ENCODE results near the gene CDH15.
"Not testable (repeated sequence)": the region's sequence is repeated elsewhere in the genome, so short reads cannot be mapped to it uniquely, and the experiment has no call there.

Gene CDH15

DNA sequence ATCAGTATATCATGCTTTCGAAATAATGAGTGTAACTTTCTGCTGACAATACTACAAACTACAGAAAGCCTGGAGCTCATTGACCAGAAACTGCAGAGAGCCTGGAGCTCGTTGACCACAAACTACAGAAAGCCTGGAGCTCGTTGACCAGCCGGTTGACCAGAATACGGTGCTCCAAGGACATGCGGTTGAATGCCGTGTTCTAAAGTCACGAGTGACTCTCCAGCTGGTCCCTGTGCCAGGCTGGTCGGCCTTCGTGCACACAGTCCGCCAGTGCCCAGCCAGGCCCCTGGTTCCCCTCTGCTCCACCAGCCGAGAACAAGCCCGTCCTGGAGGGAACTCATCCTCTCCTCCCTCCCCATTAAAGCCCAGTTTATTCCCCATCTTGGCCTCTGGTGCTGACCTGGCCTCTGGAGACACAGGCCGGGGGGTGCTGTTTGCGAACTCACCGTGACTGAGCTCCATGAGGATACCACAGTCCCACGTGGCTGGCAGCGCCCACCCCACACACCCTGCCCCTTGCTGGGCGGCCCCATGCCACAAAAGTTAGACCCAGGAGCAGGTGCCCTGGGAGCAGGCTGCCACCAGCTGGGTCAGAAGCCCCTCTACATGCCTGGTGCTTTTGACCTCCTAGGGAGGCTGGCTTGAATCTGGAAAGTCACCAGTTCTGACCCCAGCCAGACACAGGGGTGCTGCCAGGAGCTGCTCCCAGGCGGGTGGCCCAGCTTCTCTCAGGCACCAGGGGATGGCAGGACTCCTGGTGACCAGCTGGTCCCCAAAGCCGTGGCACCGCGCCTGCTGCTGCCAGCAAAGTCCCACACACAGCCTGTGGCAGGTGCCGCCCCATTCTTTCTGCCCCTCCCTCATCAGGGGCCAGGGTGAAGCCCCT lies 15.5 kb upstream of the CDH15 start:
- DNase-seq (ENCODE audit: low read depth), result no peak

DNA sequence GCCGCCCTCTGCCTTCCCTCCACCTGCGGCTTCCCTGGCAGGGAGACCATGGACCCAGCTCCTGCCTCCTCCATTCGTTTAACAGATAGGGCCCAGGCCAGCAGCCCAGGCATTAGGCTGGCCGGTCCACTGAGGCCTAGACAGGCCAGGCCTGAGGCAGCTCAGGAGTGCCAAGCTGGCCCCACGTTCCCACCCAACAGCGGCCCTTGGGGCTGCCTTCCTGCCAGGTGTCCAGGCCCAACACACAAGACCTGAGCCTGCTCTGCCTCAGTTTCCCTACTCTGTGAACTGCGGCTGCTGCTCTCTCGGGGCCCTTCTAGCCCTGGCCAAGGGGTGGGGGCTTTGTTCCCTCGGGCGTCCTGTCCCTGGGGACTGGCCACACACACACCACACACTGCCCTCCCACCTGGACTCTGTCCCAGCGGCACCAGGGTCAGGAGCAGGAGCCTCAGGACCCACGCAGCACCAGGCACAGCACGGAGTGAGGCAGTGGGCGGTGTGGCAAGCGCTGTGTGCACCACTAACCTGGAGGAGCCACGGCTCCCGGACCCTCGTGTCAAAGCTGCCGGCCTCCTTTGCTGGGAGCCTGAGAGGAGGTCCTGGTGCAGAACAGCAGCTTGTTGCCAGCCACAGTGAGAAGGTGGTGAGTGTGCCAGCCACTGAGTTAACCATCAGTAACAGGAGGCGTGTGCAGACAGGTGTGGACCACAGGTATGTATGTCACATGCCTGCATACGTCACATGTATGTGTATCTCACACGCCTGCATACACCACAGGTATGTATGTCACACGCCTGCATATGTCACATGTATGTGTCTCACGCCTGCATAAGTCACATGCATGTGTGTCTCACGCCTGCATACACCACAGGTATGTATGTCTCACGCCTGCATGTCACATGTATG lies 14.6 kb upstream of the CDH15 start:
- no peak for DNase-seq (ENCODE audit: low read depth)

GRCh38 chr16:89157778-89158177 lies 13.8 kb upstream of the CDH15 start:
- DNase-seq (ENCODE audit: low read depth), result no peak

- no peak for DNase-seq (ENCODE audit: low read depth)
Observed at GRCh38 chr16:89159066-89159849, 12.3 kb upstream of the CDH15 start.

- no peak for DNase-seq (ENCODE audit: low read depth)
Observed at GRCh38 chr16:89159850-89160354, 11.6 kb upstream of the CDH15 start.

- DNase-seq (ENCODE audit: low read depth), result no peak
Observed at GRCh38 chr16:89160977-89161701, 10.4 kb upstream of the CDH15 start.

DNA sequence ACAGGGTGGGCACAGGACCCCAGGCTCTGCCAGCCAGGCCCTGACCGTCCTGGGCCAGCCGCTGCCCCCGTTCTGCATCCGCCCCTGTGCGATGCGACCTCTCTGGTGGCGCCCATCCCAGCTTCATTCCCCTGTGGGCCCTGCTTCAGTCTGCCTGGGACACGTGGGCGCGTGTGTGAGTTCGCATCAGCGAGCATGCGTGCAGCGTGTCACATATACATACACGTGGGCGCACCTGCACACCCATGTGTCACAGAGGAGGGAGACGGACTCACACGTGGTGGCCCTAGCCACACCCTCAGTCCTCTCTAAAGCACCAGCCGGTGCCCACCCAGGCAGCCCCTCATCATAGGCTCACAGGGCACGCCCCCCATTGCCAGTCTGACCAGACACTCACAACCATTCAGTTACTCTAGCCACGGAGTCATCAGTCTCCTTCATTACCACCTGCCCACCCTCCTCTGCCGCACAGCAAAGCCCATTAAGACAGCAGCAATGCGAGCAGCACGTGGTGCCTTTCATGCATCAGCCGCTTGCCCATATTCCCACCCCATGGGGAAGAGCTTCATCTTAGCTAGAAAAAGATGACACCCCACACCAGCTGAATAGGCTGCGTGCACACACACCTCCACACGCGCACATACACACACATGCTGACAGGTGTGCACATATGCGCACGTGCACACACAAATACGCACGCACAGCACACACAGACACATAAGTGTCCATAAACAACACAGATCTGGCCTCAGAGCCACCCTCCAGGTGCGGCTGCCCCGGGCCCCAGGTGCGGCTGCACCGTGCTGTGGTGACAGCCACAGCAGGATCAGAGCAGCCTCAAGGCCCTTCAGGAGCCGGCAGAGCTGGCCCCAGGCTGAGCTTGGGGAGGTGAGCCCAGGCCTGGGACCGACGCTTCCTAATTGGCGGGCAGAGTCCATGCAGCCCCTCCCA lies 9.5 kb upstream of the CDH15 start:
- DNase-seq (ENCODE audit: low read depth), result no peak

DNA sequence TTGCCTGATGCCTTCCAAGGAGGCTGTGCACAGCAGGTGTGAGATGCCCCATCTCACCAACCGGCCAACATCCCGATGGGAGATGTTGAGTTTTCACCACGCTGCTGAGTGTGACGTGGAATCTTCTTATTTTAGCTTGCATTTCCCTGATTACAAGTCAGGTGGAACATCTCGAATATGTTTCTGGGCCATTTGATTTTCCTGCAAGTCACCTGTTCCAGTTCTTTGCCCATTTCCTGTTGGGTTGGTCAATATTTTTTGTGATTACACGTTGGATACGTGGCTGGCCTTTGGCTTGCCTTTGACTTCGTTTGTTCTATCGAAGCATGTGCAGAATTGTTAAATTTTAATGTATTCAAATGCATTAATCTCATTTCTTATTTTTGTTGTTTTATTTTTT lies 8.3 kb upstream of the CDH15 start:
- DNase-seq (ENCODE audit: low read depth), result no peak

GRCh38 chr16:89164436-89164835 lies 7.1 kb upstream of the CDH15 start:
- no peak for DNase-seq (ENCODE audit: low read depth)

DNA sequence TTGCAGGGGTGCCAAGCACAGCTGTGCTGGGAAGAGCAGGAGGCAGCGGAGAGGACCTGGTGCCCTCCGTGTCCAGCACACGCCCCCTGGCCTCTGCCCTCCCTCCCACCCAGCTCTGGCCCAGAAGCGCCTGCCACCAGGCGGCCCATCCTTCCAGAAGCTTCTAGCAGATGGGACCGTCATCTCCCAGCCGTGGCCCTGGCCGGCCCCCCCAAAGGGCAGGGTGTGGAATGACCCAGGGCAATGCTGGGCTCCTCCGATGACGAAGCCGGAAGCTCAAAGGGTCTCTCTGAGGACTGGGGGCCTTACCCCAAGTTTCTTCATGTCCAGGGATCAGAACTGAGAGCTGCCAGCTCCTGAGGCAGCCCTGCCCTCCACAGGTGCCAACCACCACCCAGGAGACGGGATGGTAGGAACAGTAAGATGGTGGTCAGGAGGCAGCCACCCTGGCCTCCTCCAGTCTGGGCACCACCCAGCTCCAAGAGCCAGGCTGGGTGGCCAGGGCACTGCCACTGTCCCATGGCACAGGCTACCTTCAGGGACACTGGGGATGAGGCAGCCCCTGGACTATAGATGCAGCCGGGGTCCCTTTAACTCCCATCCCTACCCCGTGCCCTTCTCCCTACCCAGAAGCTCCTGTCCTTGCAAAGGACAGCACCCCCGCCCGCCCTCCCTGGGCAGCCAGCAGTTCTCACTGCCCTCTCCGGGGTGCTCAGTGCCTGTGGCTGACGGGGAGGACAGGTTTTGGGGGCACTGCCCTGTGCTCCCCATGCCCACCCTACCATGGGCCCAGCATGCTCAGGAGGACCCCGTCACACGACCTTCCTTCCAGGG lies 6.5 kb upstream of the CDH15 start:
- no peak for DNase-seq (ENCODE audit: low read depth)

DNA sequence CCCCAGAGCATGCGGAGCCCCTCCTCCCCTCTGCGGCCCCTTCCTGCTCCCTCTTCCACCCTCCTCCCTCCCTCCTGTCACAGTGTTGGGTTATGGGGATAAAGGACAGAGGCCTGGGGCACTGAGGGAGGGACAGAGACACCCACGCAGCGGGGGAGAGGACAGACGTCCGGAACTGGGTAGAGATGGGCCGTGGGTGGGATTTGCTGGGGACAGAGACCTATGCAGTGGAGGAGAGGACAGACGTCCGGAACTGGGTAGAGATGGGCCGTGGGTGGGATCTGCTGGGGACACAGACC lies 5.9 kb upstream of the CDH15 start:
- not testable (repeated sequence) for DNase-seq (ENCODE audit: low read depth)

DNA sequence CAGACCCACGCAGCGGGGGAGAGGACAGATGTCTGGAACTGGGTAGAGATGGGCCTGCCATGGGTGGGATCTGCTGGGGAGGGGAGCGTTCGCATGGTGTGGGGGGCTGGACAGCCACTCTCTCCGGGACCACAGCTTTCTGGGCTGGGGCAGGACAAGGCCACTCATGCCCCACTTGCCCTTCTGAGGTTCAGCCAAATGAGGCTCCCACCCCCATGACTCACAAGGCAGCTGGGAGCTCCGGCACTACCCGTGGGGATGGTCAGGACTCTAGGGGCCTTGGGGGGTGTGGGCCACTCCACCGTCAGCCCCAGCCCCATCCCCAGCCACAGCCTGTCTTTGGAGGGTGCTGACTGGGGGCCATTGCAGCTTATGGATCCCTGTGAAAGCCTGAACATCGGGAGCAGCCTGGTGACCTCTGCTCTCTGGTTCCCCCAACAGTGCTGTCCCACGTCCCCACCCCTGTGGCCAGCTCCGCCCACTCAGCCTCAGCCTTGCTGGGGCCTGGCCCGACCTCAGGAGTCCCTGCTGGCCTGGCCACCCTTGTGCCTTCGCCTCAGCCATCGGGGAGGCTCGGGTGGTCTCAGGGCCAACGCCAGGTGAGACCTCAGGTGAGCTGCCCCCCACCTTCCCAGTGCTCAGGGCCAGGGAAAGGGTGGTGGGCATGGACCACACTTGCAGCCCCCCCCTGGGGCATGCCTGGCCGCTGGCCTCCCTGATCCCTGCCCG lies 4.7 kb upstream of the CDH15 start:
- DNase-seq (ENCODE audit: low read depth), result no peak

GRCh38 chr16:89167425-89167941 lies 4.1 kb upstream of the CDH15 start:
- DNase-seq (ENCODE audit: low read depth), result peak; percentile 72

DNA sequence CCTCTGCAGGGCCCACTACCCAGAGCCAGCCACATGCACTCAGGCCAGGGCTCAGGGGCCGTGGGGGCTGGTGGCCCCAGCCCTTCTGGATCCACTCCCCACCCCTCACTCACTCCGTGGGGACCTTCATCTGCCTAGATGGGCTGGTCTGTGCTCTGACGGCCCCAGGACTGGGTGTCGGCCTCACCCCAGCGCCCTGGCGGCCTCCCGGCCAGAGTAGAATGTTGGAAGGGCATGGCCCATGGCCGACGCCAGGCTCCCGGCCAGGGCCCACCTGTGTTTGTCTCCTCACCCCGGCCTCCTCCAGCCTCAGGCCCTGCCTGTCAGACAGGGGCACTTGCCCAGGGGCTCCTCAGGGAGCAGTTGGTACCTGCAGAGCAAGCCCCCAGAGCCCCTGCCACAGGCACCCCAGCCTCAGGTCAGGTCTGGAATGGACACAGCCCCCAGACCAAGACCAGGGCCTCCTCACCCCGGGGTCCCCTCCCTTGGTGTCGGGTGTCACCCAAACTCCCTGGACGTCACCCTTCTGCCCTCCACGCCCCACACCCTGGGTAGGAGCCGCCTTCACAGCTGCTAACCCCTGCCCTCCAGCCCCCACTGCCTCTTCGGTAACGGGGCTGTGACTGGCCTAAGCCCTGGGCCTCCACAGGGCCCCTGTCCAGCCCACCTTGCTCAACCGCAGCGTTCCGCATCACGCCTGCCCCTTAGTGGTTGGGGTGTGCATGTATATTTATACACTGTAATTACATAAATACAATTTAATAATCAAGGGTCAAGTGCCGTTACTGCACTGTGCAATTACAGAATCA lies 3.0 kb upstream of the CDH15 start:
- no peak for DNase-seq (ENCODE audit: low read depth)

- DNase-seq (ENCODE audit: low read depth), result no peak
Observed at GRCh38 chr16:89169778-89170177, 1.8 kb upstream of the CDH15 start.

DNA sequence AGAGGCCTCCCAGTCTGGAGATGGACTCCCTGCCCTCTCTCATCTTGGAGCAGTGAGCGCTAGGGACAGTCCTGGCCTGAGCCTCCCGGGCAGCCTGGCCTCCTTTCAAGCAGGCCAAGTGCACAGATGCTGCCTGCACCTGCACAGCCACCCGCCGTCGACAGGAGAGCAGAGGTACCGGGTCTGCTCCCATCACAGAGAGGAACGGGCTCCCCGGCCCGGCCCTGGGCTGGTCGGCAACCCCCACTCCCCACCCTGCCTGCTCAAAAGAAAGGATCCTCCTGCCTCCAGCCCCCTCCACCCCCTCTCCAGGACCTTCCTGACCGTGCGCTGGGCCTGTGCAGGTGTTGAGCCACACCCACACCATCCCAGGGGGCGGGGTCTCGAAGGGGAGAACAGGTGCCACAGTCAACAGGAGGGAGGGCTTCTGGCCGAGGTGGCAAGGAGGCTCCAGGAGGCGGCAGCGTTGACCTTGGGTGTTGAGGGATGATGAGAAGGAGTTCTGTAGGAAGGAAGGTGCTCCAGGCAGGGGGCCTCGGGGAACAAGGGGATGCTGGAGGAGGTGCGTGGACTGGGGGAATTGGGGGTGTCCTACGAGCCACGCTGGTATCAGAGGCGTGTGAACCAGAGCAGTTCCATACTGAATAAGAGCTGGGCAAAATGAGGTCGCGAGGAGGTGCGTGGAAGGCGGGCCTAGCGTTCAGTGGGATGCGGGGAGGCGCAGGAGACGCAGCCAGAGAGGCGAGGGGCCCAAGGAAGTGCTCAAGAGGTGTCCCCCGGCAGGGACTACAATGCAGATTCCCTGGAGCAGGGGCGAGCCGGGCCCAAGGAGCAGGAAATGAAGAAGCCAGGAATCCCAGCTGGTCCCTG lies 967 bp upstream of the CDH15 start:
- no peak for DNase-seq (ENCODE audit: low read depth)

- DNase-seq (ENCODE audit: low read depth), result no peak
Observed at GRCh38 chr16:89172171-89172527, 601 bp downstream of the CDH15 start.

Measured in fibroblast of the conjunctiva (primary cell).